Measurements from ENCODE around the gene KLHL29. TPM values are rescaled to one million over a fixed set of nuclear protein-coding genes. Genes with fewer than 3 reads are reported as not detected.

Gene KLHL29
- total RNA-seq, 1 experiment from 2014 or later: 16.7 TPM

DNA sequence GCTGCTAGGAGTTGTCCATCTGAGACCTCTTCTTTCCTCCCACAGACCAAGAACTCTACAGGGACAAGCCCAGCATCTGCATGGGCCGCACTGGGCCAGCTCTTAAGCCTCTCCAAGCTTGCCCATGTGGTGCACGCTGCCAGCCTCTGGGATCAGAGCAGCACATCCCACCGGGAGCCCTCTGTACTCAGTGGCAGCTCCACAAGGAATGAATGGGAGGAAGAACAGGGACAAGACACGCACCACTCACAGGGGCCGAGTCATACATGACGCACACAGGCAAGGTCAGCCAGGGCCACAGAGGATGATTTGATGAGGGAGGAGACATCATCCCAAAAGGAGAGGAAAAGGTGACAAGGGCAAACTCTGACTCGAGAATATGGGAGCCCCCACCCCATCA, 268.3 kb downstream of the KLHL29 start:
- ChIA-PET CTCF (no interaction called here), POLR2A (no interaction called here), RAD21 (ENCODE audit: low non-redundant PET in 1 of 2, low total read pairs in 2 of 2, uncharacterized antibody in 2 of 2, unreplicated experiment in 2 of 2) (no interaction called here)
- Histone ChIP-seq H3K36me3 (ENCODE audit: control insufficient read depth in 1 of 2, insufficient read depth in 2 of 2, low read length in 2 of 2) (no peaks in the 10 kb centered on the region), H3K9me3 (ENCODE audit: control insufficient read depth in 1 of 2, insufficient read depth in 1 of 2, low read depth in 1 of 2, low read length in 2 of 2) (no peaks in the 10 kb centered on the region), H3K4me2 (ENCODE audit: low read length) (no peak overlapping the region), H2AFZ (ENCODE audit: low read depth, low read length, poor library complexity, severe bottlenecking) (no peak overlapping the region), H3K4me1 (ENCODE audit: control insufficient read depth in 1 of 2, insufficient read depth in 2 of 2, low read length in 2 of 2) (peaks cover 0 to 10% of the 10 kb centered on the region in 2 experiments; a peak in 1 of 4 replicates), H3K9me2 (ENCODE audit: insufficient read depth) (no peaks in the 10 kb centered on the region), H3K27ac (ENCODE audit: low read depth, low read length) (no peak overlapping the region), H3K4me3 (replicated peaks in 1 of 2; ENCODE audit: low read depth in 1 of 2, low read length in 2 of 2) (no peak overlapping the region), H3K27me3 (ENCODE audit: insufficient read depth, low read length) (no peaks in the 10 kb centered on the region), H3K79me2 (ENCODE audit: insufficient read depth, low read length) (no peaks in the 10 kb centered on the region), H3K9ac (ENCODE audit: low read length) (no peak overlapping the region), H4K20me1 (ENCODE audit: insufficient read depth) (no peaks in the 10 kb centered on the region)
- DNase-seq (ENCODE audit: low read depth, low spot score) (no peak), ATAC-seq (no peak)
- BruUV-seq (replicated peaks): no TSS peak
- intact Hi-C loops (cut with micrococcal nuclease): no loop called here
- TF ChIP-seq CEBPB (IDR thresholded peaks at IDR 0.05; ENCODE audit: low read depth): no peak
- TF ChIP-seq RAD21 (IDR thresholded peaks at IDR 0.05; ENCODE audit: low read depth): no peak
- TF ChIP-seq POLR2A (IDR thresholded peaks at IDR 0.05; ENCODE audit: borderline replicate concordance, extremely low read depth, insufficient read depth, insufficient read length): no peak
- TF ChIP-seq CBX3 (IDR thresholded peaks at IDR 0.05; ENCODE audit: low read depth): no peak
- no peak for TF ChIP-seq ELF1 (IDR thresholded peaks at IDR 0.05; ENCODE audit: borderline replicate concordance, low read depth)
- TF ChIP-seq, protein P1, sequence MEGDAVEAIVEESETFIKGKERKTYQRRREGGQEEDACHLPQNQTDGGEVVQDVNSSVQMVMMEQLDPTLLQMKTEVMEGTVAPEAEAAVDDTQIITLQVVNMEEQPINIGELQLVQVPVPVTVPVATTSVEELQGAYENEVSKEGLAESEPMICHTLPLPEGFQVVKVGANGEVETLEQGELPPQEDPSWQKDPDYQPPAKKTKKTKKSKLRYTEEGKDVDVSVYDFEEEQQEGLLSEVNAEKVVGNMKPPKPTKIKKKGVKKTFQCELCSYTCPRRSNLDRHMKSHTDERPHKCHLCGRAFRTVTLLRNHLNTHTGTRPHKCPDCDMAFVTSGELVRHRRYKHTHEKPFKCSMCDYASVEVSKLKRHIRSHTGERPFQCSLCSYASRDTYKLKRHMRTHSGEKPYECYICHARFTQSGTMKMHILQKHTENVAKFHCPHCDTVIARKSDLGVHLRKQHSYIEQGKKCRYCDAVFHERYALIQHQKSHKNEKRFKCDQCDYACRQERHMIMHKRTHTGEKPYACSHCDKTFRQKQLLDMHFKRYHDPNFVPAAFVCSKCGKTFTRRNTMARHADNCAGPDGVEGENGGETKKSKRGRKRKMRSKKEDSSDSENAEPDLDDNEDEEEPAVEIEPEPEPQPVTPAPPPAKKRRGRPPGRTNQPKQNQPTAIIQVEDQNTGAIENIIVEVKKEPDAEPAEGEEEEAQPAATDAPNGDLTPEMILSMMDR (IDR thresholded peaks at IDR 0.05 in 2 of 3, conservative IDR thresholded peaks at IDR 0.05 in 1 of 3; ENCODE audit: borderline replicate concordance in 1 of 3, insufficient read depth in 1 of 3, low read depth in 2 of 3, low read length in 2 of 3): no peak
- TF ChIP-seq SRF (IDR thresholded peaks at IDR 0.05; ENCODE audit: low read depth): no peak
- TF ChIP-seq SP1 (IDR thresholded peaks at IDR 0.05; ENCODE audit: low read depth): no peak
- no peak for TF ChIP-seq POLR2AphosphoS5 (IDR thresholded peaks at IDR 0.05; ENCODE audit: low read depth, low read length)
- no peak for TF ChIP-seq YY1 (IDR thresholded peaks at IDR 0.05; ENCODE audit: extremely low read depth, insufficient replicate concordance, low read depth, low read length)
- no peak for TF ChIP-seq EZH2phosphoT487 (IDR thresholded peaks at IDR 0.05; ENCODE audit: borderline replicate concordance)
- TF ChIP-seq, protein P2, sequence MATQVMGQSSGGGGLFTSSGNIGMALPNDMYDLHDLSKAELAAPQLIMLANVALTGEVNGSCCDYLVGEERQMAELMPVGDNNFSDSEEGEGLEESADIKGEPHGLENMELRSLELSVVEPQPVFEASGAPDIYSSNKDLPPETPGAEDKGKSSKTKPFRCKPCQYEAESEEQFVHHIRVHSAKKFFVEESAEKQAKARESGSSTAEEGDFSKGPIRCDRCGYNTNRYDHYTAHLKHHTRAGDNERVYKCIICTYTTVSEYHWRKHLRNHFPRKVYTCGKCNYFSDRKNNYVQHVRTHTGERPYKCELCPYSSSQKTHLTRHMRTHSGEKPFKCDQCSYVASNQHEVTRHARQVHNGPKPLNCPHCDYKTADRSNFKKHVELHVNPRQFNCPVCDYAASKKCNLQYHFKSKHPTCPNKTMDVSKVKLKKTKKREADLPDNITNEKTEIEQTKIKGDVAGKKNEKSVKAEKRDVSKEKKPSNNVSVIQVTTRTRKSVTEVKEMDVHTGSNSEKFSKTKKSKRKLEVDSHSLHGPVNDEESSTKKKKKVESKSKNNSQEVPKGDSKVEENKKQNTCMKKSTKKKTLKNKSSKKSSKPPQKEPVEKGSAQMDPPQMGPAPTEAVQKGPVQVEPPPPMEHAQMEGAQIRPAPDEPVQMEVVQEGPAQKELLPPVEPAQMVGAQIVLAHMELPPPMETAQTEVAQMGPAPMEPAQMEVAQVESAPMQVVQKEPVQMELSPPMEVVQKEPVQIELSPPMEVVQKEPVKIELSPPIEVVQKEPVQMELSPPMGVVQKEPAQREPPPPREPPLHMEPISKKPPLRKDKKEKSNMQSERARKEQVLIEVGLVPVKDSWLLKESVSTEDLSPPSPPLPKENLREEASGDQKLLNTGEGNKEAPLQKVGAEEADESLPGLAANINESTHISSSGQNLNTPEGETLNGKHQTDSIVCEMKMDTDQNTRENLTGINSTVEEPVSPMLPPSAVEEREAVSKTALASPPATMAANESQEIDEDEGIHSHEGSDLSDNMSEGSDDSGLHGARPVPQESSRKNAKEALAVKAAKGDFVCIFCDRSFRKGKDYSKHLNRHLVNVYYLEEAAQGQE (IDR thresholded peaks at IDR 0.05; ENCODE audit: low read depth): no peak
